Erythroblast (primary cell): ENCODE measurements around the gene CACNA1F.

ENCODE experiments used
- GATA1 ChIP-seq: IDR thresholded peaks from 2 replicates; pipeline ENCODE4 v1.6.1; 2011; ENCODE audit warnings: low read depth, mild to moderate bottlenecking, control low read depth, low read length, moderate library complexity
- POLR2A ChIP-seq: IDR thresholded peaks from 2 replicates; pipeline ENCODE4 v1.6.1; 2011; ENCODE audit warnings: mild to moderate bottlenecking, low read length

- no peak for TF ChIP-seq POLR2A
- TF ChIP-seq GATA1 = no peak
These were observed 29.5 kb upstream of the CACNA1F start for GRCh38 chrX:49262603-49263002.
